Measurements from ENCODE around the gene TFAP2E. TPM values are rescaled to one million over a fixed set of nuclear protein-coding genes. Genes with fewer than 3 reads are reported as not detected.

Gene TFAP2E
- total RNA-seq, 1 donor from 2014 or later = 2.0 TPM

- peaks cover 27% of the 10 kb centered on the region for H3K27me3 Mint-ChIP-seq
Observed at GRCh38 chr1:35644204-35644603, 71.1 kb downstream of the TFAP2E start.

More at GRCh38 chr1:35644204-35644603, 71.1 kb downstream of the TFAP2E start:
- intact Hi-C loops (cut with micrococcal nuclease) = loop anchor here (5.0 kb wide), 1 partner anchor 87 kb away; the partner anchor contains the start of genes KIAA0319L and NCDN
- no peak for TF ChIP-seq CTCF (IDR thresholded peaks at IDR 0.05)
- Mint-ChIP-seq H3K4me3 (peak overlapping the region; percentile 0), H3K36me3 (ENCODE audit: low read depth) (peaks cover 8% of the 10 kb centered on the region), H3K4me1 (peaks cover 22% of the 10 kb centered on the region), H3K9me3 (no peaks in the 10 kb centered on the region), H3K27ac (no peak overlapping the region)
- ChIA-PET CTCF (interaction anchor here (0.7 kb wide), 1 partner anchor 32 kb away, joined by 3 read pairs; no protein-coding TSS in a partner anchor), POLR2A (no interaction called here)
- DNase-seq = no peak
- no peak for ATAC-seq (ENCODE audit: low read depth)

Other genes starting within 250 kb of the TFAP2E start
- 43.3 and 59.1 TPM in 2 replicates for gene KIAA0319L, start 15.9 kb upstream of the TFAP2E start, total RNA-seq
- gene NCDN, start 15.5 kb upstream of the TFAP2E start, total RNA-seq = 15.2 and 18.4 TPM in 2 replicates
- gene PSMB2, start 68.2 kb downstream of the TFAP2E start, total RNA-seq = 54.5 and 56.3 TPM in 2 replicates
- gene C1orf216, start 145.6 kb downstream of the TFAP2E start, total RNA-seq = 4.4 and 5.8 TPM in 2 replicates
- gene CLSPN, start 196.7 kb downstream of the TFAP2E start, total RNA-seq = 3.9 and 4.9 TPM in 2 replicates
- gene AGO4, start 234.7 kb downstream of the TFAP2E start, total RNA-seq = 12.2 and 14.4 TPM in 2 replicates